Stomach (tissue), 9 donors: ENCODE results near the gene TMEM51. TPM values are rescaled to one million over a fixed set of nuclear protein-coding genes. Genes with fewer than 3 reads are reported as not detected.

Experiments used
- DNase-seq, 2 donors: peaks; one replicate each; pipeline versions ENCODE4 v3.0.0 to v3.0.0-alpha.2; 2013 to 2019
- H3K27ac ChIP-seq, 5 donors: fragments of 200-600 bp in 4 of 5; sonication (generic) in 4 of 5; one replicate each; pipeline ENCODE4 v1.5.1; 2013 to 2019; ENCODE audit warnings: mild to moderate bottlenecking in 1 of 5, moderate library complexity in 1 of 5
- H3K27me3 ChIP-seq, 3 donors: fragments of 200-600 bp; sonication (generic); one replicate each; pipeline ENCODE4 v1.5.1; 2017 to 2019; ENCODE audit warnings: mixed run types in 1 of 3
- H3K36me3 ChIP-seq, 4 donors: fragments of 200-600 bp; sonication (generic); 1 replicate in 3 of 4; 2 replicates in 1 of 4; pipeline ENCODE4 v1.5.1; 2016 to 2019
- H3K4me1 ChIP-seq, 4 donors: fragments of 200-600 bp; sonication (generic); one replicate each; pipeline ENCODE4 v1.5.1; 2016 to 2019
- H3K4me3 ChIP-seq, 4 donors: fragments of 200-600 bp; sonication (generic) in 3 of 4; one replicate each; pipeline ENCODE4 v1.5.1; 2016 to 2019; ENCODE audit warnings: mild to moderate bottlenecking in 1 of 4
- H3K9me3 ChIP-seq, 4 donors: fragments of 200-600 bp; sonication (generic); one replicate each; pipeline ENCODE4 v1.5.1; 2016 to 2019
- EP300 ChIP-seq: sonication (generic); formaldehyde crosslinking; IDR thresholded peaks from one replicate; pipeline ENCODE4 v1.6.1; 2017; ENCODE audit warnings: antibody characterized with exemption
- POLR2A ChIP-seq, 4 donors: fragments of 450-650 bp; IDR thresholded peaks; one replicate each; pipeline ENCODE4 v1.6.1; 2016; ENCODE audit warnings: antibody characterized with exemption in 4 of 4, control low read depth in 2 of 4, mild to moderate bottlenecking in 1 of 4, moderate library complexity in 1 of 4
- POLR2AphosphoS5 ChIP-seq, 3 donors: sonication (generic); formaldehyde crosslinking; IDR thresholded peaks; one replicate each; pipeline ENCODE4 v1.6.1; 2016; ENCODE audit warnings: antibody characterized with exemption in 3 of 3
- WGBS, 5 donors: extraction: QIAGEN DNeasy Blood & Tissue Kit in 3 of 5; methylation state at CpG; one replicate each; pipeline versions ENCODE4 v1.1.5 to v1.1.7; 2013 to 2018; 5-methylcytosine and 5-hydroxymethylcytosine counted together
- intact Hi-C: fragments of 100-400 bp; cut with DNase I; formaldehyde crosslinking; loops from one replicate; pipeline ENCODE4 v1.15.1; 2023; ENCODE audit warnings: low total_unique reads
- polyA plus RNA-seq, 3 donors: library from polyadenylated mRNA; stranded (reverse); fragments of 200-250 nt; gene quantifications; one replicate each; pipeline ENCODE4 v1.2.3, GENCODE V29; 2013
- total RNA-seq, 5 donors: library from RNA; depleted of rRNA; stranded (reverse); fragments of >200 nt; gene quantifications; one replicate each; pipeline versions ENCODE4 v1.1.0 to v1.2.3, GENCODE V29; 2014 to 2016
- TF ChIP-seq, protein P1 (sequence below), 7 experiments: fragments of 450-650 bp in 4 of 7; fragments of 200-600 bp in 3 of 7; sonication (generic) in 3 of 7; IDR thresholded peaks; one replicate each; pipeline ENCODE4 v1.5.1; 2016 to 2019; ENCODE audit warnings: antibody characterized with exemption in 7 of 7, control low read depth in 2 of 7, mild to moderate bottlenecking in 1 of 7
- donor health status: healthy with polysubstance abuse.
- donor health status: Bipolar disorder and iron deficiency.
- donor health status: healthy.

TMEM51 gene
- total and polyA plus RNA-seq, 8 donors = 1.2 to 32.2 (median 15.1) TPM

- TF ChIP-seq POLR2A (IDR thresholded peaks at IDR 0.05) = no peak
- TF ChIP-seq, protein P1, sequence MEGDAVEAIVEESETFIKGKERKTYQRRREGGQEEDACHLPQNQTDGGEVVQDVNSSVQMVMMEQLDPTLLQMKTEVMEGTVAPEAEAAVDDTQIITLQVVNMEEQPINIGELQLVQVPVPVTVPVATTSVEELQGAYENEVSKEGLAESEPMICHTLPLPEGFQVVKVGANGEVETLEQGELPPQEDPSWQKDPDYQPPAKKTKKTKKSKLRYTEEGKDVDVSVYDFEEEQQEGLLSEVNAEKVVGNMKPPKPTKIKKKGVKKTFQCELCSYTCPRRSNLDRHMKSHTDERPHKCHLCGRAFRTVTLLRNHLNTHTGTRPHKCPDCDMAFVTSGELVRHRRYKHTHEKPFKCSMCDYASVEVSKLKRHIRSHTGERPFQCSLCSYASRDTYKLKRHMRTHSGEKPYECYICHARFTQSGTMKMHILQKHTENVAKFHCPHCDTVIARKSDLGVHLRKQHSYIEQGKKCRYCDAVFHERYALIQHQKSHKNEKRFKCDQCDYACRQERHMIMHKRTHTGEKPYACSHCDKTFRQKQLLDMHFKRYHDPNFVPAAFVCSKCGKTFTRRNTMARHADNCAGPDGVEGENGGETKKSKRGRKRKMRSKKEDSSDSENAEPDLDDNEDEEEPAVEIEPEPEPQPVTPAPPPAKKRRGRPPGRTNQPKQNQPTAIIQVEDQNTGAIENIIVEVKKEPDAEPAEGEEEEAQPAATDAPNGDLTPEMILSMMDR (IDR thresholded peaks at IDR 0.05) = no peak
- TF ChIP-seq EP300 = no peak
- no peak for TF ChIP-seq POLR2AphosphoS5 (IDR thresholded peaks at IDR 0.05)
- no peaks in the 10 kb centered on the region for H3K27me3 ChIP-seq
- H3K27ac ChIP-seq = peak overlapping the region in 4 of 5 donors; percentile 68 to 82 (median 73)
- peak; percentile 25 to 69 for DNase-seq
- peaks cover 0 to 20% (median 11%) of the 10 kb centered on the region in 4 donors for H3K36me3 ChIP-seq
- H3K4me1 ChIP-seq = peaks cover 38 to 98% (median 65%) of the 10 kb centered on the region in 4 donors
- WGBS, 5 donors = 61 to 71% (median 66%) methylated on average over 7 of the region's 7 CpGs
- H3K9me3 ChIP-seq = no peaks in the 10 kb centered on the region
- intact Hi-C loops = no loop called here
- H3K4me3 ChIP-seq = no peak overlapping the region
Measured at GRCh38 chr1:15213341-15213821, 59.8 kb downstream of the TMEM51 start.

DNA sequence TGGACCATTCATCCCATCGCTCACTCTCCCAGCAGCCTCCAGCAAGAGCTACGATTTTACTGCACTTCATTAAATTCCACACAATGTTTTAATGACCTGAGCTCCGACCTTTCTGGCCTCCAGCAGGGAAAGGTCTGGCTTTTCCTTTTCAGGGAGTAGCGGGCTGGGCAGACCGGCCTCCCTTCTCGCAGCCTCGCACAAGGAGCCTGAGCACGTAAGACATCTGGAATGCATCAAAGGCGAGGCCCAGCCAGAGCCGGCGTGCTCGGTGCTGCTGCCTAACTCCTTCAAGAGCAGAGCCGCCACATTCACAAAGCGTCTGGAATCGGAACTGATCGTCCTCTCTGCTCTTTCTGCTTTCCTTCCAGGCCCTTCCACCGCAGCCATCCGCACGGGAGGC, 61.0 kb downstream of the TMEM51 start:
- intact Hi-C loops = no loop called here
- WGBS, 5 donors = 50 to 81% (median 76%) methylated on average over 19 of the region's 19 CpGs

GRCh38 chr1:15215116-15215515, 61.6 kb downstream of the TMEM51 start:
- H3K27ac ChIP-seq = peak overlapping the region in 4 of 5 donors; percentile 68 to 82 (median 73)
- H3K27me3 ChIP-seq = no peaks in the 10 kb centered on the region
- H3K9me3 ChIP-seq = no peaks in the 10 kb centered on the region
- TF ChIP-seq POLR2AphosphoS5 (IDR thresholded peaks at IDR 0.05) = no peak
- TF ChIP-seq POLR2A (IDR thresholded peaks at IDR 0.05) = no peak
- no peak for TF ChIP-seq EP300
- TF ChIP-seq, protein P1 (IDR thresholded peaks at IDR 0.05) = no peak
- WGBS, 5 donors = 81 to 88% (median 85%) methylated on average over 18 to 23 of the region's 23 CpGs
- H3K4me1 ChIP-seq = peaks cover 26 to 98% (median 57%) of the 10 kb centered on the region in 4 donors
- intact Hi-C loops = no loop called here
- DNase-seq = no peak
- no peak overlapping the region for H3K4me3 ChIP-seq
- H3K36me3 ChIP-seq = peaks cover 10 to 31% (median 25%) of the 10 kb centered on the region in 4 donors

More for the DNA sequence above, 61.0 kb downstream of the TMEM51 start:
- TF ChIP-seq, protein P1 (IDR thresholded peaks at IDR 0.05) = no peak
- TF ChIP-seq POLR2A (IDR thresholded peaks at IDR 0.05) = no peak
- peak in 1 of 3 donors; percentile 41 for TF ChIP-seq POLR2AphosphoS5 (IDR thresholded peaks at IDR 0.05)
- TF ChIP-seq EP300 = no peak
- H3K27ac ChIP-seq = peak overlapping the region in 4 of 5 donors; percentile 68 to 82 (median 73)
- no peaks in the 10 kb centered on the region for H3K9me3 ChIP-seq
- H3K4me1 ChIP-seq = peaks cover 29 to 98% (median 59%) of the 10 kb centered on the region in 4 donors
- peak in 1 of 2 donors; percentile 90 for DNase-seq
- peaks cover 4 to 25% (median 19%) of the 10 kb centered on the region in 4 donors for H3K36me3 ChIP-seq
- no peaks in the 10 kb centered on the region for H3K27me3 ChIP-seq
- no peak overlapping the region for H3K4me3 ChIP-seq

GRCh38 chr1:15217654-15218053, 64.1 kb downstream of the TMEM51 start:
- WGBS, 5 donors = 82 to 95% (median 90%) methylated on average over 1 of the region's 1 CpG
- intact Hi-C loops = no loop called here

More at GRCh38 chr1:15217654-15218053, 64.1 kb downstream of the TMEM51 start:
- Histone ChIP-seq H3K9me3 (no peaks in the 10 kb centered on the region), H3K4me1 (peaks cover 22 to 85% (median 55%) of the 10 kb centered on the region in 4 donors), H3K36me3 (peaks cover 12 to 36% (median 29%) of the 10 kb centered on the region in 4 donors), H3K27ac (peak overlapping the region in 2 of 5 donors; percentile 17 to 26), H3K27me3 (no peaks in the 10 kb centered on the region), H3K4me3 (no peak overlapping the region)
- DNase-seq = no peak
- TF ChIP-seq EP300 = no peak
- no peak for TF ChIP-seq POLR2AphosphoS5 (IDR thresholded peaks at IDR 0.05)
- TF ChIP-seq, protein P1 (IDR thresholded peaks at IDR 0.05) = no peak
- no peak for TF ChIP-seq POLR2A (IDR thresholded peaks at IDR 0.05)
